SU-DHL-6 (cell line): Measurements from ENCODE around the gene CLDN16.

Source experiments
- H2AFZ ChIP-seq: fragments of 200-600 bp; sonication (generic); 2 replicates; pipeline ENCODE4 v1.6.1; 2014; ENCODE audit warnings: low read depth, mild to moderate bottlenecking, moderate library complexity, mixed read lengths, antibody characterized with exemption, low read length; ENCODE audit not compliant: severe bottlenecking
- H3F3A ChIP-seq: fragments of 200-600 bp; shearing (Covaris generic); 2 replicates; pipeline ENCODE4 v1.6.0; 2016; ENCODE audit warnings: antibody characterized with exemption, mild to moderate bottlenecking; ENCODE audit not compliant: insufficient read depth
- H3K27ac ChIP-seq: fragments of 200-600 bp; sonication (generic); 2 replicates; pipeline ENCODE4 v1.5.1; 2016; ENCODE audit warnings: low read depth, mild to moderate bottlenecking, low read length, moderate library complexity, mixed read lengths
- H3K27me3 ChIP-seq: fragments of 200-600 bp; sonication (generic), shearing (Covaris generic); 2 replicates; pipeline ENCODE4 v1.6.0; 2014; ENCODE audit warnings: mild to moderate bottlenecking, low read length
- H3K36me3 ChIP-seq: fragments of 200-600 bp; sonication (generic); 2 replicates; pipeline ENCODE4 v1.6.1; 2014; ENCODE audit warnings: mild to moderate bottlenecking, low read length, mixed read lengths
- H3K4me2 ChIP-seq: fragments of 300-600, 200-600 bp; shearing (Covaris generic), sonication (generic); 2 replicates; pipeline ENCODE4 v1.6.0; 2014; ENCODE audit warnings: low read length, low read depth, mild to moderate bottlenecking; ENCODE audit not compliant: poor library complexity, severe bottlenecking
- H3K4me3 ChIP-seq: fragments of 200-600 bp; sonication (generic); 2 replicates; pipeline ENCODE4 v1.5.1; 2014; ENCODE audit warnings: antibody characterized with exemption, low read length, mild to moderate bottlenecking, mixed read lengths; ENCODE audit not compliant: insufficient read depth, poor library complexity, severe bottlenecking
- H3K79me2 ChIP-seq: fragments of 200-600 bp; sonication (generic); 2 replicates; pipeline ENCODE4 v1.6.1; 2014; ENCODE audit warnings: mild to moderate bottlenecking, low read length, moderate library complexity; ENCODE audit not compliant: insufficient read depth
- H3K9ac ChIP-seq: fragments of 200-600 bp; sonication (generic); 2 replicates; pipeline ENCODE4 v1.7.0; 2014; ENCODE audit warnings: mild to moderate bottlenecking, low read length
- H3K9me2 ChIP-seq: fragments of 200-600 bp; sonication (generic); replicated peaks from 2 replicates; pipeline ENCODE4 v1.6.1; 2014; ENCODE audit warnings: low read length; ENCODE audit not compliant: insufficient read depth
- H3K9me3 ChIP-seq: fragments of 200-600 bp; sonication (generic); 2 replicates; pipeline ENCODE4 v1.6.1; 2014; ENCODE audit warnings: low read length, mixed read lengths; ENCODE audit not compliant: insufficient read depth
- H4K20me1 ChIP-seq: fragments of 200-600 bp; sonication (generic); 2 replicates; pipeline ENCODE4 v1.6.1; 2014; ENCODE audit warnings: low read depth, mild to moderate bottlenecking, antibody characterized with exemption, low read length, moderate library complexity, mixed read lengths
- CTCF ChIP-seq: fragments of 200-600 bp; sonication (generic); IDR thresholded peaks from one replicate; pipeline ENCODE4 v1.5.1; 2017; ENCODE audit warnings: antibody characterized with exemption, mild to moderate bottlenecking, low read length, moderate library complexity; ENCODE audit not compliant: insufficient read depth, poor library complexity, severe bottlenecking
- EZH2phosphoT487 ChIP-seq: fragments of 200-600 bp; sonication (generic), shearing (Covaris generic); conservative IDR thresholded peaks from 2 replicates; pipeline ENCODE4 v1.6.1; 2018; ENCODE audit warnings: mild to moderate bottlenecking, antibody characterized with exemption, low read length, moderate library complexity, mixed read lengths

CLDN16 gene

GRCh38 chr3:190387578-190388213 lies at the start of gene CLDN16:
Gene CLDN16 (plus strand): TSS chr3:190388163. CDS start chr3:190388330, 167 bp downstream.
- no peak within 1 kb of the TSS for H3K4me3 ChIP-seq
- H3K9ac ChIP-seq = no peak within 1 kb of the TSS
- no peak within 1 kb of the TSS for H3K4me2 ChIP-seq
- H3K27me3 ChIP-seq = no peaks in the 10 kb centered on the region
- no peaks in the 10 kb centered on the region for H3K36me3 ChIP-seq
- TF ChIP-seq CTCF = no peak
- no peak for TF ChIP-seq EZH2phosphoT487
- no peaks in the 10 kb centered on the region for H3K9me3 ChIP-seq
- H2AFZ ChIP-seq = no peak within 1 kb of the TSS
- H4K20me1 ChIP-seq = no peaks in the 10 kb centered on the region
- H3F3A ChIP-seq = no peaks in the 10 kb centered on the region
- no peaks in the 10 kb centered on the region for H3K79me2 ChIP-seq
- no peak within 1 kb of the TSS for H3K27ac ChIP-seq
- no peaks in the 10 kb centered on the region for H3K9me2 ChIP-seq

GRCh38 chr3:190338717-190339116 lies 49.2 kb upstream of the CLDN16 start:
- Histone ChIP-seq H3K27me3 (no peaks in the 10 kb centered on the region), H4K20me1 (no peaks in the 10 kb centered on the region), H3K4me2 (no peak overlapping the region), H3K4me3 (no peak overlapping the region), H3K9me2 (no peaks in the 10 kb centered on the region), H3F3A (no peaks in the 10 kb centered on the region), H3K36me3 (no peaks in the 10 kb centered on the region), H3K27ac (no peak overlapping the region), H3K9me3 (no peaks in the 10 kb centered on the region), H3K79me2 (no peaks in the 10 kb centered on the region), H2AFZ (no peak overlapping the region), H3K9ac (no peak overlapping the region)
- TF ChIP-seq CTCF (no peak), EZH2phosphoT487 (no peak)

- Histone ChIP-seq H3K9me3 (no peaks in the 10 kb centered on the region), H3K27me3 (no peaks in the 10 kb centered on the region), H3K79me2 (no peaks in the 10 kb centered on the region), H3F3A (no peaks in the 10 kb centered on the region), H4K20me1 (no peaks in the 10 kb centered on the region), H2AFZ (no peak overlapping the region), H3K36me3 (no peaks in the 10 kb centered on the region), H3K4me3 (no peak overlapping the region), H3K27ac (no peak overlapping the region), H3K9ac (no peak overlapping the region), H3K9me2 (no peaks in the 10 kb centered on the region), H3K4me2 (no peak overlapping the region)
- no peak for TF ChIP-seq EZH2phosphoT487
- TF ChIP-seq CTCF = no peak
Measured at GRCh38 chr3:190339130-190339529, 48.8 kb upstream of the CLDN16 start.
